Heart left ventricle (tissue), 16 donors: ENCODE results near the gene SREBF1. TPM values are rescaled to one million over a fixed set of nuclear protein-coding genes. Genes with fewer than 3 reads are reported as not detected.

Experiments used
- ATAC-seq, 4 donors: fragments of 200-7000 bp; cut with Tn5 transposase; one replicate each; pipeline ENCODE4 v1.9.1; 2020 to 2022; ENCODE audit warnings: moderate library complexity in 4 of 4, mild to moderate bottlenecking in 3 of 4, moderate number of reproducible peaks in 1 of 4
- DNase-seq, 5 donors: peaks; one replicate each; pipeline ENCODE4 v3.0.0-alpha.2; 2020
- H3K27ac ChIP-seq, 12 donors: fragments of 200-600 bp; sonication (generic) in 4 of 12; one replicate each; pipeline versions ENCODE4 v1.5.0 to v1.8.0; 2016 to 2022; ENCODE audit warnings: mild to moderate bottlenecking in 2 of 12
- H3K27me3 ChIP-seq, 9 donors: fragments of 200-600 bp; sonication (generic) in 2 of 9; one replicate each; pipeline versions ENCODE4 v1.5.1 to v1.8.0; 2016 to 2022; ENCODE audit warnings: mild to moderate bottlenecking in 3 of 9
- H3K36me3 ChIP-seq, 9 donors: fragments of 200-600 bp; sonication (generic) in 2 of 9; one replicate each; pipeline versions ENCODE4 v1.5.0 to v1.8.0; 2018 to 2022; ENCODE audit warnings: mild to moderate bottlenecking in 2 of 9
- H3K4me1 ChIP-seq, 12 donors: fragments of 200-600 bp; sonication (generic) in 4 of 12; one replicate each; pipeline versions ENCODE4 v1.5.0 to v1.8.0; 2016 to 2022; ENCODE audit warnings: mild to moderate bottlenecking in 3 of 12
- H3K4me3 ChIP-seq, 12 donors: fragments of 200-600 bp; sonication (generic) in 4 of 12; one replicate each; pipeline versions ENCODE4 v1.5.0 to v1.8.0; 2017 to 2022; ENCODE audit warnings: mild to moderate bottlenecking in 9 of 12, moderate library complexity in 4 of 12
- H3K9me3 ChIP-seq, 12 donors: fragments of 200-600 bp; sonication (generic) in 4 of 12; one replicate each; pipeline versions ENCODE4 v1.5.0 to v1.8.0; 2016 to 2022; ENCODE audit warnings: mild to moderate bottlenecking in 1 of 12
- CTCF ChIP-seq, 12 donors: fragments of 200-600 bp; sonication (generic) in 4 of 12; IDR thresholded peaks; one replicate each; pipeline versions ENCODE4 v1.5.0 to v1.8.0; 2018 to 2022; ENCODE audit warnings: antibody characterized with exemption in 12 of 12, mild to moderate bottlenecking in 5 of 12
- POLR2A ChIP-seq, 2 donors: fragments of 450-650 bp; IDR thresholded peaks; one replicate each; pipeline ENCODE4 v1.6.1; 2017; ENCODE audit warnings: antibody characterized with exemption in 2 of 2, mild to moderate bottlenecking in 2 of 2, moderate library complexity in 2 of 2
- WGBS, 4 donors: extraction: QIAGEN DNeasy Blood & Tissue Kit in 2 of 4; methylation state at CpG; one replicate each; pipeline versions ENCODE4 v1.1.5 to v1.1.7; 2013 to 2018; 5-methylcytosine and 5-hydroxymethylcytosine counted together
- intact Hi-C, 10 donors: fragments of 100-400 bp; cut with DNase I; formaldehyde crosslinking; loops; one replicate each; pipeline versions ENCODE4 v1.11.1 to v1.14.2; 2022
- polyA plus RNA-seq, 2 donors: library from polyadenylated mRNA; stranded (reverse); fragments of 200-250 nt; gene quantifications; one replicate each; pipeline ENCODE4 v1.2.3, GENCODE V29; 2013
- total RNA-seq, 9 donors: library from RNA; depleted of rRNA in 2 of 9; stranded (reverse); fragments of >200 nt in 2 of 9; fragmentation: NEBNext Ultra II Directional in 3 of 9; extraction: Animal tissue kit (Norgen Biotek cat#: 25700) in 3 of 9; gene quantifications; one replicate each; pipeline versions ENCODE4 v1.1.0 to v1.2.4, GENCODE V29; 2016 to 2023
- donor health status: ischemic (EF 13 %, LVEDD 7.1; RV severe dilation, severe dysfunction).
- donor health status: healthy with polysubstance abuse.
- donor health status: DM: no; HTN: yes; CAD: no.
- donor health status: DM: no; HTN: no; CAD: no.
- donor health status: ischemic (EF 25% LVEDD 6.9; RV normal size, moderate dysfunction).
- donor health status: ischemic (EF 25% LVEDD 5.7; RV mildly dilated, moderate dysfunction).
- donor health status: healthy.
- donor health status: DM: yes; HTN: yes; CAD: no.
- donor health status: ischemic (EF 35%, LVEDD 5.7; RV mildly dilated, moderate dysfunction).
- donor health status: nonischemic (EF 11% LVEDD 7.7; RV severe dilation, severe dysfunction).
- donor health status: DM: yes; HTN: yes; CAD: no.
- donor health status: PGD.
- donor health status: ischemic (EF 29% LVEDD 5.4; RV normal size, mild dysfunction).
- donor health status: nonischemic (EF 23%, LVEDD 6.1; RV moderate dilation, normal function).

Gene SREBF1
- total and polyA plus RNA-seq, 11 donors, result 12.8 to 55.2 (median 21.4) TPM

GRCh38 chr17:17833658-17834357 lies 3.0 kb downstream of the SREBF1 start:
- H3K9me3 ChIP-seq, result no peaks in the 10 kb centered on the region
- ATAC-seq (no peak), DNase-seq (no peak)
- peak overlapping the region in 1 of 12 donors; percentile 98 for H3K27ac ChIP-seq
- no peak for TF ChIP-seq CTCF (IDR thresholded peaks at IDR 0.05)
- no peak for TF ChIP-seq POLR2A (IDR thresholded peaks at IDR 0.05)
- intact Hi-C loops, result no loop called here
- no peaks in the 10 kb centered on the region for H3K27me3 ChIP-seq
- WGBS, 4 donors, result 83 to 86% (median 84%) methylated on average over 8 of the region's 8 CpGs
- no peak overlapping the region for H3K4me3 ChIP-seq
- peaks cover 0 to 15% (median 0%) of the 10 kb centered on the region in 9 donors for H3K36me3 ChIP-seq
- H3K4me1 ChIP-seq, result peaks cover 16 to 74% (median 47%) of the 10 kb centered on the region in 12 donors

GRCh38 chr17:17832032-17832363 lies 4.8 kb downstream of the SREBF1 start:
- Histone ChIP-seq H3K4me3 (no peak overlapping the region), H3K27me3 (no peaks in the 10 kb centered on the region), H3K36me3 (peaks cover 0 to 15% (median 0%) of the 10 kb centered on the region in 9 donors), H3K9me3 (no peaks in the 10 kb centered on the region), H3K27ac (peak overlapping the region in 6 of 12 donors; percentile 34 to 79 (median 74)), H3K4me1 (peaks cover 4 to 56% (median 29%) of the 10 kb centered on the region in 12 donors)
- TF ChIP-seq POLR2A (IDR thresholded peaks at IDR 0.05), result no peak
- TF ChIP-seq CTCF (IDR thresholded peaks at IDR 0.05), result no peak
- no peak for DNase-seq
- ATAC-seq, result no peak
- intact Hi-C loops, result no loop called here
- 91 to 97% (median 94%) methylated on average over 2 of the region's 2 CpGs for WGBS, 4 donors

GRCh38 chr17:17831208-17832031 lies 5.4 kb downstream of the SREBF1 start:
- Histone ChIP-seq H3K27ac (peak overlapping the region in 7 of 12 donors; percentile 4 to 79 (median 72)), H3K36me3 (peaks cover 0 to 15% (median 0%) of the 10 kb centered on the region in 9 donors), H3K4me1 (peaks cover 0 to 56% (median 26%) of the 10 kb centered on the region in 12 donors), H3K9me3 (no peaks in the 10 kb centered on the region), H3K4me3 (no peak overlapping the region), H3K27me3 (no peaks in the 10 kb centered on the region)
- ATAC-seq, result peak in 2 of 4 donors; percentile 25 to 26
- intact Hi-C loops, result no loop called here
- TF ChIP-seq CTCF (IDR thresholded peaks at IDR 0.05) (no peak), POLR2A (IDR thresholded peaks at IDR 0.05) (no peak)
- WGBS, 4 donors, result 36 to 58% (median 49%) methylated on average over 12 of the region's 12 CpGs
- peak in 1 of 5 donors; percentile 71 for DNase-seq

DNA sequence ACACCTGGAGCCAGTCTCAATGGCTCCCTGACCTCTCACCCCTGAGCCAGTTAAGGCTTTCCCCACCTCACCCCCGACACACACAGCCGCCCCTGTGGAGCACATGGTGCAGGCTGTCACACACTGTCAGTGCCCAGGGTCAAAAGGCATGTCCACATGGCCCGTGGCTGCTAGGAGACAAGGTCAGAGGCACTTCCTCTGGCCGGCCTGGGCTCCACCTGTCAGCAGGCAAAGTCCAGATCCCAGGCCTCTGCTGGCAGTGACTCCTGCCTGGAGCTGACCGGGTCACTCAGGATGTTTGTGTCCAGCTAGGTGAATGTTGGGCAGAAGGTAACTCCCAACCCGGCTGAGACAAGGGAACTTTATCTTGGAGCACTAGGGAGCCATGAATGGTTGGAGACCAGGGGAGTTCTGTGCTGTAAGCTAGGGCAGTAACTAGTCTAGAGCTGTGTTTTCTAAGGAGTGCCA lies 6.0 kb downstream of the SREBF1 start:
- DNase-seq, result no peak
- Histone ChIP-seq H3K4me3 (no peak overlapping the region), H3K27me3 (no peaks in the 10 kb centered on the region), H3K36me3 (peaks cover 0 to 15% (median 0%) of the 10 kb centered on the region in 9 donors), H3K9me3 (no peaks in the 10 kb centered on the region), H3K27ac (peak overlapping the region in 7 of 12 donors; percentile 4 to 79 (median 72)), H3K4me1 (peaks cover under 1 to 59% (median 27%) of the 10 kb centered on the region in 12 donors)
- intact Hi-C loops, result no loop called here
- TF ChIP-seq CTCF (IDR thresholded peaks at IDR 0.05) (no peak), POLR2A (IDR thresholded peaks at IDR 0.05) (no peak)
- ATAC-seq, result peak in 1 of 4 donors; percentile 4
- WGBS, 4 donors, result 29 to 47% (median 35%) methylated on average over 4 to 6 of the region's 6 CpGs
